ENCODE data around the gene CD48.
"Not testable (repeated sequence)": the region's sequence is repeated elsewhere in the genome, so short reads cannot be mapped to it uniquely, and the experiment has no call there.

Gene CD48

GRCh38 chr1:160741612-160742348 is 30.2 kb upstream of the CD48 start:
- DNase-seq, result no peak

GRCh38 chr1:160741092-160741501 is 29.5 kb upstream of the CD48 start:
- DNase-seq, result peak; percentile 53

- no peak for DNase-seq
Measured at GRCh38 chr1:160740133-160740688, 28.6 kb upstream of the CD48 start.

GRCh38 chr1:160739098-160739511 is 27.5 kb upstream of the CD48 start, which contains the start of gene SLAMF7:
TSS of gene SLAMF7 (plus strand) at chr1:160739247. CDS start at chr1:160739302, 55 bp downstream.
- peak; percentile 67 for DNase-seq

- DNase-seq, result no peak
Measured at GRCh38 chr1:160738271-160738670, 26.6 kb upstream of the CD48 start.

- DNase-seq, result no peak
Measured at GRCh38 chr1:160734301-160734700, 22.7 kb upstream of the CD48 start.

- no peak for DNase-seq
Measured at GRCh38 chr1:160733898-160734297, 22.3 kb upstream of the CD48 start.

GRCh38 chr1:160731990-160732389 is 20.4 kb upstream of the CD48 start:
- DNase-seq, result no peak

GRCh38 chr1:160731564-160731963 is 19.9 kb upstream of the CD48 start:
- not testable (repeated sequence) for DNase-seq

- DNase-seq, result no peak
Measured at GRCh38 chr1:160727316-160727640, 15.7 kb upstream of the CD48 start.

GRCh38 chr1:160726498-160727315 is 15.1 kb upstream of the CD48 start:
- peak; percentile 83 for DNase-seq

- DNase-seq, result no peak
Measured at GRCh38 chr1:160726114-160726497, 14.5 kb upstream of the CD48 start.

GRCh38 chr1:160724465-160725242 is 13.0 kb upstream of the CD48 start:
- DNase-seq, result no peak

GRCh38 chr1:160723332-160723731 is 11.7 kb upstream of the CD48 start:
- no peak for DNase-seq

- DNase-seq, result peak; percentile 37
Measured at GRCh38 chr1:160722726-160723125, 11.1 kb upstream of the CD48 start.

- DNase-seq, result no peak
Measured at GRCh38 chr1:160721473-160721872, 9.9 kb upstream of the CD48 start.

GRCh38 chr1:160720356-160721085 is 8.9 kb upstream of the CD48 start:
- DNase-seq, result no peak

GRCh38 chr1:160718210-160718609 is 6.6 kb upstream of the CD48 start:
- DNase-seq, result no peak

GRCh38 chr1:160717306-160717705 is 5.7 kb upstream of the CD48 start:
- no peak for DNase-seq

- no peak for DNase-seq
Measured at GRCh38 chr1:160716013-160716412, 4.4 kb upstream of the CD48 start.

GRCh38 chr1:160714034-160714648 is 2.5 kb upstream of the CD48 start:
- peak; percentile 46 for DNase-seq

GRCh38 chr1:160713161-160713560 is 1.5 kb upstream of the CD48 start:
- no peak for DNase-seq
